T-helper 2 cell treated with Interferon-gamma antibody and Interleukin-4, amounts not matched to agents 5 μg/mL and 100 μg/mL, for 36 hours (primary cell): Measurements from ENCODE around the gene SESN1.

Experiments
- DNase-seq: peaks from one replicate; pipeline ENCODE4 v3.0.0; 2021; ENCODE audit warnings: low spot score
- H3K27ac Mint-ChIP-seq: one replicate; pipeline ENCODE4 v1.8.0; 2021; ENCODE audit warnings: mild to moderate bottlenecking, mixed read lengths
- H3K27me3 Mint-ChIP-seq: one replicate; pipeline ENCODE4 v1.8.0; 2021; ENCODE audit warnings: low read depth, mixed read lengths
- H3K36me3 Mint-ChIP-seq: one replicate; pipeline ENCODE4 v1.8.0; 2021; ENCODE audit warnings: low read depth, mixed read lengths
- H3K4me1 Mint-ChIP-seq: one replicate; pipeline ENCODE4 v1.8.0; 2021; ENCODE audit warnings: low read depth, mixed read lengths
- H3K4me3 Mint-ChIP-seq: one replicate; pipeline ENCODE4 v1.8.0; 2022; ENCODE audit warnings: mild to moderate bottlenecking, moderate library complexity, mixed read lengths
- H3K9me3 Mint-ChIP-seq: one replicate; pipeline ENCODE4 v1.8.0; 2021; ENCODE audit warnings: mixed read lengths

Gene SESN1

GRCh38 chr6:109024368-109024767 lies 70.3 kb downstream of the SESN1 start:
- Mint-ChIP-seq H3K27me3 (peaks cover 7% of the 10 kb centered on the region), H3K4me3 (no peak overlapping the region), H3K9me3 (no peaks in the 10 kb centered on the region), H3K27ac (no peak overlapping the region), H3K36me3 (no peaks in the 10 kb centered on the region), H3K4me1 (peaks cover 11% of the 10 kb centered on the region)
- no peak for DNase-seq

- H3K9me3 Mint-ChIP-seq, result no peaks in the 10 kb centered on the region
- H3K4me3 Mint-ChIP-seq, result no peak overlapping the region
- H3K27me3 Mint-ChIP-seq, result peaks cover 6% of the 10 kb centered on the region
- H3K4me1 Mint-ChIP-seq, result peaks cover 13% of the 10 kb centered on the region
- no peak for DNase-seq
- no peak overlapping the region for H3K27ac Mint-ChIP-seq
- H3K36me3 Mint-ChIP-seq, result no peaks in the 10 kb centered on the region
Measured at GRCh38 chr6:109023356-109023925, 71.2 kb downstream of the SESN1 start.

GRCh38 chr6:109021870-109022269 lies 72.8 kb downstream of the SESN1 start:
- H3K9me3 Mint-ChIP-seq, result no peaks in the 10 kb centered on the region
- DNase-seq, result no peak
- no peaks in the 10 kb centered on the region for H3K36me3 Mint-ChIP-seq
- peaks cover 6% of the 10 kb centered on the region for H3K27me3 Mint-ChIP-seq
- peaks cover 13% of the 10 kb centered on the region for H3K4me1 Mint-ChIP-seq
- no peak overlapping the region for H3K4me3 Mint-ChIP-seq
- no peak overlapping the region for H3K27ac Mint-ChIP-seq

GRCh38 chr6:109019911-109020310 lies 74.7 kb downstream of the SESN1 start:
- DNase-seq, result no peak
- no peaks in the 10 kb centered on the region for H3K9me3 Mint-ChIP-seq
- H3K4me3 Mint-ChIP-seq, result no peak overlapping the region
- no peaks in the 10 kb centered on the region for H3K36me3 Mint-ChIP-seq
- peaks cover 9% of the 10 kb centered on the region for H3K4me1 Mint-ChIP-seq
- no peak overlapping the region for H3K27ac Mint-ChIP-seq
- H3K27me3 Mint-ChIP-seq, result peaks cover 6% of the 10 kb centered on the region

GRCh38 chr6:109015176-109015575 lies 79.5 kb downstream of the SESN1 start:
- Mint-ChIP-seq H3K4me3 (no peak overlapping the region), H3K4me1 (peaks cover 22% of the 10 kb centered on the region), H3K27ac (no peak overlapping the region), H3K9me3 (no peaks in the 10 kb centered on the region), H3K27me3 (peaks cover 2% of the 10 kb centered on the region), H3K36me3 (no peaks in the 10 kb centered on the region)
- no peak for DNase-seq

- DNase-seq, result no peak
- H3K27me3 Mint-ChIP-seq, result peaks cover 2% of the 10 kb centered on the region
- peaks cover 21% of the 10 kb centered on the region for H3K4me1 Mint-ChIP-seq
- H3K36me3 Mint-ChIP-seq, result no peaks in the 10 kb centered on the region
- H3K4me3 Mint-ChIP-seq, result no peak overlapping the region
- H3K27ac Mint-ChIP-seq, result no peak overlapping the region
- no peaks in the 10 kb centered on the region for H3K9me3 Mint-ChIP-seq
Measured at GRCh38 chr6:109014606-109015005, 80.0 kb downstream of the SESN1 start.

- no peak overlapping the region for H3K4me3 Mint-ChIP-seq
- H3K4me1 Mint-ChIP-seq, result peaks cover 20% of the 10 kb centered on the region
- peaks cover 2% of the 10 kb centered on the region for H3K27me3 Mint-ChIP-seq
- no peak for DNase-seq
- H3K9me3 Mint-ChIP-seq, result no peaks in the 10 kb centered on the region
- no peaks in the 10 kb centered on the region for H3K36me3 Mint-ChIP-seq
- H3K27ac Mint-ChIP-seq, result no peak overlapping the region
Measured at GRCh38 chr6:109013656-109014305, 80.9 kb downstream of the SESN1 start.

GRCh38 chr6:109010705-109011102 lies 83.9 kb downstream of the SESN1 start:
- Mint-ChIP-seq H3K36me3 (peaks cover 10% of the 10 kb centered on the region), H3K27me3 (peaks cover 2% of the 10 kb centered on the region), H3K27ac (no peak overlapping the region), H3K4me1 (peaks cover 42% of the 10 kb centered on the region), H3K4me3 (peak overlapping the region; percentile 17), H3K9me3 (no peaks in the 10 kb centered on the region)
- DNase-seq, result no peak

GRCh38 chr6:109009962-109010704 lies 84.5 kb downstream of the SESN1 start:
- peak overlapping the region; percentile 85 for H3K27ac Mint-ChIP-seq
- peaks cover 44% of the 10 kb centered on the region for H3K4me1 Mint-ChIP-seq
- H3K36me3 Mint-ChIP-seq, result peaks cover 10% of the 10 kb centered on the region
- peak overlapping the region; percentile 92 for H3K4me3 Mint-ChIP-seq
- no peak for DNase-seq
- peaks cover 2% of the 10 kb centered on the region for H3K27me3 Mint-ChIP-seq
- no peaks in the 10 kb centered on the region for H3K9me3 Mint-ChIP-seq

- H3K9me3 Mint-ChIP-seq, result no peaks in the 10 kb centered on the region
- H3K4me3 Mint-ChIP-seq, result peak overlapping the region; percentile 92
- H3K27me3 Mint-ChIP-seq, result no peaks in the 10 kb centered on the region
- DNase-seq, result peak; percentile 89
- peaks cover 10% of the 10 kb centered on the region for H3K36me3 Mint-ChIP-seq
- H3K4me1 Mint-ChIP-seq, result peaks cover 46% of the 10 kb centered on the region
- H3K27ac Mint-ChIP-seq, result peak overlapping the region; percentile 85
Measured at GRCh38 chr6:109009236-109009961, 85.2 kb downstream of the SESN1 start.

- peak overlapping the region; percentile 94 for H3K4me3 Mint-ChIP-seq
- H3K27me3 Mint-ChIP-seq, result no peaks in the 10 kb centered on the region
- H3K9me3 Mint-ChIP-seq, result no peaks in the 10 kb centered on the region
- H3K36me3 Mint-ChIP-seq, result peaks cover 12% of the 10 kb centered on the region
- peaks cover 48% of the 10 kb centered on the region for H3K4me1 Mint-ChIP-seq
- DNase-seq, result peak; percentile 7
- H3K27ac Mint-ChIP-seq, result peak overlapping the region; percentile 94
Measured at GRCh38 chr6:109008537-109009235, 86.0 kb downstream of the SESN1 start.

- Mint-ChIP-seq H3K27ac (peak overlapping the region; percentile 3), H3K36me3 (peaks cover 12% of the 10 kb centered on the region), H3K9me3 (no peaks in the 10 kb centered on the region), H3K27me3 (no peaks in the 10 kb centered on the region), H3K4me3 (peak overlapping the region; percentile 94), H3K4me1 (peaks cover 50% of the 10 kb centered on the region)
- DNase-seq, result no peak
Measured at GRCh38 chr6:109008054-109008453, 86.6 kb downstream of the SESN1 start.

GRCh38 chr6:109007521-109007920 lies 87.1 kb downstream of the SESN1 start:
- Mint-ChIP-seq H3K27me3 (no peaks in the 10 kb centered on the region), H3K36me3 (peaks cover 12% of the 10 kb centered on the region), H3K9me3 (no peaks in the 10 kb centered on the region), H3K4me1 (peaks cover 48% of the 10 kb centered on the region), H3K4me3 (peak overlapping the region; percentile 94), H3K27ac (no peak overlapping the region)
- DNase-seq, result no peak
